CD14-positive monocyte (primary cell): ENCODE results near the gene IGF1R. TPM values are rescaled to one million over a fixed set of nuclear protein-coding genes. Genes with fewer than 3 reads are reported as not detected.
A peak's percentile ranks its signal among the peaks of the same experiment; 100 is the strongest.

ENCODE experiments used
- DNase-seq, 3 donors: peaks; one replicate each; pipeline ENCODE4 v3.0.0-alpha.2; 2011 to 2022
- H2AFZ ChIP-seq: 2 replicates; pipeline ENCODE4 v1.6.0; 2012; ENCODE audit warnings: mild to moderate bottlenecking, low read depth, low read length, inconsistent platforms; ENCODE audit not compliant: insufficient read depth, poor library complexity, severe bottlenecking
- H3K27ac ChIP-seq, 2 donors: 1 replicate in 1 of 2; 2 replicates in 1 of 2; pipeline ENCODE4 v1.5.1; 2012 to 2013; ENCODE audit warnings: low read length in 2 of 2, control low read depth in 1 of 2, inconsistent platforms in 1 of 2, low read depth in 1 of 2, mild to moderate bottlenecking in 1 of 2
- H3K27me3 ChIP-seq, 2 donors: one replicate each; pipeline versions ENCODE4 v1.6.0 to v1.6.1; 2011 to 2013; ENCODE audit warnings: low read length in 2 of 2; ENCODE audit not compliant: control insufficient read depth in 2 of 2, insufficient read depth in 2 of 2
- H3K36me3 ChIP-seq, 2 donors: replicated peaks in 1 of 2; 1 replicate in 1 of 2; 2 replicates in 1 of 2; pipeline versions ENCODE4 v1.5.1 to v1.6.1; 2012 to 2013; ENCODE audit warnings: low read length in 2 of 2, control low read depth in 1 of 2, inconsistent platforms in 1 of 2, mild to moderate bottlenecking in 1 of 2; ENCODE audit not compliant: insufficient read depth in 2 of 2, control insufficient read depth in 1 of 2
- H3K4me1 ChIP-seq, 2 donors: 1 replicate in 1 of 2; 2 replicates in 1 of 2; pipeline versions ENCODE4 v1.5.1 to v1.6.1; 2012 to 2013; ENCODE audit warnings: low read length in 2 of 2, control low read depth in 1 of 2, inconsistent platforms in 1 of 2, mild to moderate bottlenecking in 1 of 2, moderate library complexity in 1 of 2; ENCODE audit not compliant: insufficient read depth in 2 of 2, control insufficient read depth in 1 of 2
- H3K4me2 ChIP-seq: replicated peaks from 2 replicates; pipeline ENCODE3; 2012; ENCODE audit warnings: low read length, moderate library complexity, mild to moderate bottlenecking; ENCODE audit not compliant: poor library complexity, severe bottlenecking; ENCODE audit errors: extremely low read depth
- H3K4me3 ChIP-seq, 3 experiments: fragments of 200-600 bp in 1 of 3; sonication (generic) in 1 of 3; replicated peaks in 1 of 3; 1 replicate in 2 of 3; 2 replicates in 1 of 3; pipeline ENCODE4 v1.5.1; 2011 to 2013; ENCODE audit warnings: low read length in 3 of 3, mild to moderate bottlenecking in 3 of 3, control low read depth in 2 of 3, low read depth in 2 of 3, inconsistent platforms in 1 of 3, moderate library complexity in 1 of 3
- H3K79me2 ChIP-seq: 2 replicates; pipeline ENCODE4 v1.6.0; 2012; ENCODE audit warnings: mild to moderate bottlenecking, control low read depth, inconsistent platforms, low read length, moderate library complexity; ENCODE audit not compliant: insufficient read depth
- H3K9ac ChIP-seq: 2 replicates; pipeline ENCODE4 v1.6.0; 2017; ENCODE audit warnings: low read length, mild to moderate bottlenecking; ENCODE audit not compliant: insufficient read depth, poor library complexity, severe bottlenecking
- H3K9me3 ChIP-seq, 2 donors: replicated peaks in 1 of 2; 1 replicate in 1 of 2; 2 replicates in 1 of 2; pipeline versions ENCODE4 v1.5.1 to v1.6.1; 2012 to 2013; ENCODE audit warnings: low read length in 2 of 2, control low read depth in 1 of 2; ENCODE audit not compliant: control insufficient read depth in 1 of 2, insufficient read depth in 1 of 2
- H4K20me1 ChIP-seq: 2 replicates; pipeline ENCODE4 v1.6.0; 2012; ENCODE audit warnings: mild to moderate bottlenecking, low read length, control low read depth, moderate library complexity; ENCODE audit not compliant: insufficient read depth
- H3K27ac Mint-ChIP-seq, 7 donors: one replicate each; pipeline ENCODE4 v1.8.0; 2020; ENCODE audit warnings: mild to moderate bottlenecking in 7 of 7, mixed read lengths in 7 of 7, moderate library complexity in 6 of 7, inconsistent platforms in 2 of 7
- H3K27me3 Mint-ChIP-seq, 3 donors: one replicate each; pipeline ENCODE4 v1.8.0; 2021 to 2022; ENCODE audit warnings: low read depth in 3 of 3, mild to moderate bottlenecking in 3 of 3, mixed read lengths in 3 of 3, moderate library complexity in 3 of 3, inconsistent platforms in 1 of 3
- H3K36me3 Mint-ChIP-seq, 2 donors: one replicate each; pipeline ENCODE4 v1.8.0; 2020; ENCODE audit warnings: mixed read lengths in 2 of 2, inconsistent platforms in 1 of 2, mild to moderate bottlenecking in 1 of 2
- H3K4me1 Mint-ChIP-seq: one replicate; pipeline ENCODE4 v1.8.0; 2020; ENCODE audit warnings: mild to moderate bottlenecking, mixed read lengths
- H3K4me3 Mint-ChIP-seq, 2 donors: one replicate each; pipeline ENCODE4 v1.8.0; 2020; ENCODE audit warnings: mild to moderate bottlenecking in 2 of 2, mixed read lengths in 2 of 2, moderate library complexity in 1 of 2
- H3K9me3 Mint-ChIP-seq, 7 donors: one replicate each; pipeline ENCODE4 v1.8.0; 2020 to 2022; ENCODE audit warnings: mixed read lengths in 7 of 7, mild to moderate bottlenecking in 6 of 7, moderate library complexity in 6 of 7, inconsistent platforms in 2 of 7
- CTCF ChIP-seq: fragments of 200-600 bp; IDR thresholded peaks from one replicate; pipeline ENCODE4 v1.8.0; 2022; ENCODE audit warnings: antibody characterized with exemption, mild to moderate bottlenecking
- WGBS: methylation state at CpG from one replicate; pipeline ENCODE4 v1.1.5; 2013; ENCODE audit warnings: missing lambda C conversion rate; ENCODE audit not compliant: insufficient coverage; 5-methylcytosine and 5-hydroxymethylcytosine counted together
- intact Hi-C, 2 donors: fragments of 100-400 bp; cut with micrococcal nuclease; formaldehyde crosslinking; loops; one replicate each; pipeline versions ENCODE4 v1.15.0 to v1.15.1; 2023
- polyA plus RNA-seq, 3 donors: library from polyadenylated mRNA; depleted of rRNA in 1 of 3; unstranded in 2 of 3; stranded (reverse) in 1 of 3; fragments of 300-500 nt in 2 of 3; fragments of >200 nt in 1 of 3; fragmentation: Illumina TruSeq in 2 of 3; gene quantifications; 1 replicate in 2 of 3; 2 replicates in 1 of 3; pipeline ENCODE4 v1.2.3, GENCODE V29; 2012 to 2021

The IGF1R gene
- polyA plus RNA-seq, 3 donors: 0.35 to 4.9 (median 0.67) TPM

- peaks cover 92% of the 10 kb centered on the region for H3K79me2 ChIP-seq
- no peak for DNase-seq
Observed at GRCh38 chr15:98714922-98715321, 66.6 kb downstream of the IGF1R start.

GRCh38 chr15:98715401-98715800, 67.1 kb downstream of the IGF1R start:
- intact Hi-C loops: no loop called here
- Histone ChIP-seq H2AFZ (no peak overlapping the region), H3K27ac (no peak overlapping the region), H3K4me2 (no peak overlapping the region), H4K20me1 (peaks cover 93% of the 10 kb centered on the region), H3K79me2 (peaks cover 92% of the 10 kb centered on the region), H3K4me1 (peaks cover 8 to 20% of the 10 kb centered on the region in 2 donors), H3K9ac (no peak overlapping the region), H3K36me3 (peaks cover 2 to 16% of the 10 kb centered on the region in 2 donors), H3K27me3 (no peaks in the 10 kb centered on the region), H3K4me3 (no peak overlapping the region), H3K9me3 (peaks cover 8 to 13% of the 10 kb centered on the region in 2 donors)
- peaks cover 19 to 22% of the 10 kb centered on the region in 2 donors for H3K36me3 Mint-ChIP-seq
- H3K4me1 Mint-ChIP-seq: peaks cover 37% of the 10 kb centered on the region
- TF ChIP-seq CTCF: no peak
- WGBS: 43% methylated on average over 6 of the region's 7 CpGs
- H3K9me3 Mint-ChIP-seq: peaks cover 7 to 17% (median 10%) of the 10 kb centered on the region in 7 donors
- H3K27ac Mint-ChIP-seq: peak overlapping the region in 3 of 7 donors; percentile 2 to 35 (median 7)
- H3K4me3 Mint-ChIP-seq: no peak overlapping the region
- H3K27me3 Mint-ChIP-seq: peaks cover 0 to 3% (median 0%) of the 10 kb centered on the region in 3 donors
- DNase-seq: no peak

More at GRCh38 chr15:98714922-98715321, 66.6 kb downstream of the IGF1R start:
- intact Hi-C loops: no loop called here
- H4K20me1 ChIP-seq: peaks cover 93% of the 10 kb centered on the region
- H3K4me2 ChIP-seq: no peak overlapping the region
- peaks cover 8 to 20% of the 10 kb centered on the region in 2 donors for H3K4me1 ChIP-seq
- H3K4me3 Mint-ChIP-seq: no peak overlapping the region
- H3K27ac ChIP-seq: no peak overlapping the region
- H3K27ac Mint-ChIP-seq: peak overlapping the region in 2 of 7 donors; percentile 0 to 29
- H3K27me3 ChIP-seq: no peaks in the 10 kb centered on the region
- H2AFZ ChIP-seq: no peak overlapping the region
- peaks cover 19 to 20% of the 10 kb centered on the region in 2 donors for H3K36me3 Mint-ChIP-seq
- H3K4me3 ChIP-seq: no peak overlapping the region
- peaks cover 8 to 13% of the 10 kb centered on the region in 2 donors for H3K9me3 ChIP-seq
- peaks cover 7 to 17% (median 10%) of the 10 kb centered on the region in 7 donors for H3K9me3 Mint-ChIP-seq
- peaks cover 39% of the 10 kb centered on the region for H3K4me1 Mint-ChIP-seq
- peaks cover 2 to 16% of the 10 kb centered on the region in 2 donors for H3K36me3 ChIP-seq
- WGBS: 96% methylated on average over 5 of the region's 7 CpGs
- peaks cover 0 to 3% (median 0%) of the 10 kb centered on the region in 3 donors for H3K27me3 Mint-ChIP-seq
- no peak overlapping the region for H3K9ac ChIP-seq
- TF ChIP-seq CTCF: no peak
